ENCODE data around the gene CLIP4.

Gene CLIP4

DNA sequence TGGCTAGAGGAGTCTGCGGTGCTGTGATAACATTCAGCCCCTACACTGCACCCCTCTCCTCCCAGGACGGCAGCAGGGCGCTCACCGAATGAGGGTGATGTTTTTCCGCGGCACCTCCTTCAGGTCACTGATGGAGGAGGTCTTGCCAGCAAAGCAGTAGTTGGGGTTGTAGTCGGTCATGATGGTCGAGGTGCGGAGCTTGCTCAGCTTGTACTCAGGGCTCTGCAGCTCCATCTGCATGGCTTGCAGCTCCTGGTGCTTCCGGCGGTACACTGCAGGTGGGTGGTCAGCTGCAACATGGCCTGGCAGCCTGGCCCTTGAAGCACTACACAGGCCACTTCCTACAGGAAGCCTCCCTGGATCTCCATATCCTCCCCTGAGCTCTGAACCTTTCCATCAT lies 108.0 kb downstream of the CLIP4 start:
- Histone ChIP-seq H3K9me3 (ENCODE audit: control insufficient read depth, low read length) (no peaks in the 10 kb centered on the region), H3K4me3 (ENCODE audit: extremely low read depth, insufficient read depth, low read length, poor library complexity, severe bottlenecking) (no peak overlapping the region), H3K36me3 (ENCODE audit: control insufficient read depth, insufficient read depth, low read length) (no peaks in the 10 kb centered on the region), H3K4me1 (ENCODE audit: control insufficient read depth, insufficient read depth, low read length, poor library complexity, severe bottlenecking) (peaks cover 3% of the 10 kb centered on the region), H3K27ac (ENCODE audit: low read depth, low read length, severe bottlenecking) (no peak overlapping the region)
- WGBS, 2 experiments (ENCODE audit: insufficient coverage in 2 of 2) = 93 to 98% methylated on average over 5 to 6 of the region's 11 CpGs

DNA sequence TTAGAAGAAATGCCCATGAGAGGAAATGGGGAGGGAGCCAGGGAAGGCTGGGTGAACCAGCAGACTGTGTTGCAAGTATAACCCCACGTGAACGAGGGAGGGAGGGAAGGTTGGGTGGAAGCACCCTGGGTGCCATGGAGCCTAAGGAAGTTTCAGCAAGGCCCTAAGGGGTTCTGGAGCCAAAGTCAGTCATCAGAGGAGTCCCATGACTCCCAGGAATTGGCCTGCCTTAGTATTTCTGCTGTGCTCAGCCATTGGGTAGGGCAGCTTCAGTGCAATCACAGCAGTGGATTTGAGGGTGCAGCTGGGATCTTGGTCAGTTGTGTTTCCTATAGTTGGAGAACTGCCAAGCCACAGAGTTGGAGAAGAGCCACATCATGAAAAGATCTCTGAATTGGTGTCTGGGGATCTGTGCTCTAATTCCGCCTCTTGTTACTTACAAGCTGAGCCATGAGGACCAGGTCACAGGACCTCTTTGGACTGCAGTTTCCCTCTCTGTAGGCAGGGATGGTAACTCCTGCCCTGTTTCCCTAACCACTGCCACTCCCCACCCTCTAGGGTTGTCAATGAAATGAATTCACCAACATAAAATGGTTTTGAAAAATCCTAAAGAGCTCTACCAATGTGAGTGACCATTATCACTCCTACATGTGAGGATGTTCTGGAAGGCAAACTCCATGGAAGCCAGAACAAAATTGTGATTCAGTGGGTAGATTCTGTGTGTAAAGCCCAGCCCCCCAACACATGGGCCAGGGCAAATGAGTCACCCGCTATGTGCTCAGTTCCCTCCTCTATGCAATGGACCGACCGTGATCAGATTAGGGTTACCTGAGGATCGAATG lies 108.9 kb downstream of the CLIP4 start:
- Histone ChIP-seq H3K4me1 (ENCODE audit: control insufficient read depth, insufficient read depth, low read length, poor library complexity, severe bottlenecking) (peaks cover 3% of the 10 kb centered on the region), H3K27ac (ENCODE audit: low read depth, low read length, severe bottlenecking) (no peak overlapping the region), H3K36me3 (ENCODE audit: control insufficient read depth, insufficient read depth, low read length) (no peaks in the 10 kb centered on the region), H3K9me3 (ENCODE audit: control insufficient read depth, low read length) (no peaks in the 10 kb centered on the region), H3K4me3 (ENCODE audit: extremely low read depth, insufficient read depth, low read length, poor library complexity, severe bottlenecking) (no peak overlapping the region)
- WGBS, 2 experiments (ENCODE audit: insufficient coverage in 2 of 2) = 89 to 95% methylated on average over 4 to 7 of the region's 7 CpGs

DNA sequence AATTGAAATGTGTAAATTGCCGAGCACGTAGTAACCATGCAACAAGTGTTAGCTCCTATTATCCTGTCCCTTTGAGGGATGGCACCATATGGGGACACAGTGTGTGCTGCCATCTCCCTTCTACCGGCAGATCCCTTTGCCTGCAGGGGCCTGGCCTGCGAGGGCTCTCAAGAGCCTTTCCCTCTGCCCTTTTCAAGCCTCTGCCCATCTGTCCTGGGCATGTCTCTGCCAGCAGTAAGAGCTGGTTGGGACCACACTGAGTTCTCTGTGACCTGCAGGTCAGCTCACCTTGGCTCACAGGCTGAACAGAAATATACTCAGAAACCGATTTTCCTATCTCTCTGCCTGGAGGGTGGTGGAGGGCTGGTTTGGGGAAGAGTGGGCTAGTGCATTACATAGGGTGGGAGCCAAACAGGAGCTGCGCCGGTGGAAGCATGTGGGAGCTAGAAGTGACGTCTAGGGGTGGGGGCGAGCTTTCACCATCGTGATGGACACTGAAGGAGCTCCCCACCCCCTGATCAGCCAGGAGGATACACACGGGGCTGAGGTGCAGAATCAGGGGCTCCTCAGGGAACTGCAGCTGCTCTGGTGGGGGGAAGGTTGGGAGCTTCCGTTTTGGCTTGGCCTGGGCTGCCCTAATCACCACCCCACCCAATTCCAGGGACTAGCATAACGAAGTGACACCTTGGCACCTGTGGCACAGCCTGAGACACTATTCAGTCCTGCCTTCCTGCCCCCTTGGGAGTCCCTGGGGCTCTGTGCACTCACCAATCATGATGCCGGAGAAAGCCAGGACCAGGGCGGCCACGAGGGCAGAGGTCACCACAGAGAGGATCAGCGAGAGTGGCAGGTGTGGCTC lies 109.7 kb downstream of the CLIP4 start:
- no peak overlapping the region for H3K27ac ChIP-seq (ENCODE audit: low read depth, low read length, severe bottlenecking)
- no peaks in the 10 kb centered on the region for H3K36me3 ChIP-seq (ENCODE audit: control insufficient read depth, insufficient read depth, low read length)
- 86 to 89% methylated on average over 11 to 15 of the region's 17 CpGs for WGBS, 2 experiments (ENCODE audit: insufficient coverage in 2 of 2)
- no peaks in the 10 kb centered on the region for H3K9me3 ChIP-seq (ENCODE audit: control insufficient read depth, low read length)
- H3K4me3 ChIP-seq (ENCODE audit: extremely low read depth, insufficient read depth, low read length, poor library complexity, severe bottlenecking) = no peak overlapping the region
- peaks cover 3% of the 10 kb centered on the region for H3K4me1 ChIP-seq (ENCODE audit: control insufficient read depth, insufficient read depth, low read length, poor library complexity, severe bottlenecking)

DNA sequence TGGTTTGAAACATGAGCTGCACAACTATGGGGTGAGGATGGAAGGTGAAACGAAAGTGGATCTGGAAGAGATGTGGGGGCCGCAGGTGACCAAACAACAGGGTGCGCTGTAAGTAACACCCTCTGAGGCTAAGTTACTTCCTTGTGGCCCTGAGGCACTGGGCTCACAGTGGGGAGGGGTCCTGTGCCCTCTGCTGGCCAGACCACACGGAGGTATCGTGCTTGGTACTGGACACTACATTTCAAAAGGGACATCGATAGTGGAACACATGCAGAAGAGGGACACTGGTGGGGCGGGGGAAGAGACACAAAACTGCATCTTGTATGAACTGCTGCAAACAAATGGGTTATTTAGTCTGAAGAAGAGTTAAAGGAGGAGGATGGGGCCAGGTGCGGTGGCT lies 110.6 kb downstream of the CLIP4 start:
- H3K4me1 ChIP-seq (ENCODE audit: control insufficient read depth, insufficient read depth, low read length, poor library complexity, severe bottlenecking) = peaks cover 3% of the 10 kb centered on the region
- no peak overlapping the region for H3K4me3 ChIP-seq (ENCODE audit: extremely low read depth, insufficient read depth, low read length, poor library complexity, severe bottlenecking)
- no peaks in the 10 kb centered on the region for H3K9me3 ChIP-seq (ENCODE audit: control insufficient read depth, low read length)
- H3K27ac ChIP-seq (ENCODE audit: low read depth, low read length, severe bottlenecking) = no peak overlapping the region
- WGBS, 2 experiments (ENCODE audit: insufficient coverage in 2 of 2) = 61 to 69% methylated on average over 4 to 8 of the region's 8 CpGs
- H3K36me3 ChIP-seq (ENCODE audit: control insufficient read depth, insufficient read depth, low read length) = no peaks in the 10 kb centered on the region

DNA sequence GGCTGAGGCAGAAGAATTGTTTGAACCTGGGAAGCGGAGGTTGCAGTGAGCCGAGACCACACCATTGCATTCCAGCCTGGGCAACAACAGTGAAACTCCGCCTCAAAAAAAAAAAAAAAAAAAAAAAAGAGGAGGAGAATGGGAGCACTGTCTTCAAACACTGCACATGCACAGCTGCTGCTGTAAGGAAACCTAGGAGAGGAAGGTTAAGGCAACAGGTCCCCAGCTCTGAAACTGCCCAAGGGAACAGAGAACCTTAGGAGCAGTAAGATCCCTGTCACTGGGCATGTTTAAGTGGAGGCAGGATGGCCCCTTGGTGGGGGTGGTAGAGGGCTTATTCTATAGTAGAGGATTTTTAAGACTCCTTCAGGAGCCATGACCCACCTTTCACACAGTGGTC lies 111.2 kb downstream of the CLIP4 start:
- 86 to 100% methylated on average over 1 of the region's 3 CpGs for WGBS, 2 experiments (ENCODE audit: insufficient coverage in 2 of 2)
- Histone ChIP-seq H3K4me1 (ENCODE audit: control insufficient read depth, insufficient read depth, low read length, poor library complexity, severe bottlenecking) (peaks cover 3% of the 10 kb centered on the region), H3K9me3 (ENCODE audit: control insufficient read depth, low read length) (no peaks in the 10 kb centered on the region), H3K27ac (ENCODE audit: low read depth, low read length, severe bottlenecking) (no peak overlapping the region), H3K4me3 (ENCODE audit: extremely low read depth, insufficient read depth, low read length, poor library complexity, severe bottlenecking) (no peak overlapping the region), H3K36me3 (ENCODE audit: control insufficient read depth, insufficient read depth, low read length) (no peaks in the 10 kb centered on the region)

DNA sequence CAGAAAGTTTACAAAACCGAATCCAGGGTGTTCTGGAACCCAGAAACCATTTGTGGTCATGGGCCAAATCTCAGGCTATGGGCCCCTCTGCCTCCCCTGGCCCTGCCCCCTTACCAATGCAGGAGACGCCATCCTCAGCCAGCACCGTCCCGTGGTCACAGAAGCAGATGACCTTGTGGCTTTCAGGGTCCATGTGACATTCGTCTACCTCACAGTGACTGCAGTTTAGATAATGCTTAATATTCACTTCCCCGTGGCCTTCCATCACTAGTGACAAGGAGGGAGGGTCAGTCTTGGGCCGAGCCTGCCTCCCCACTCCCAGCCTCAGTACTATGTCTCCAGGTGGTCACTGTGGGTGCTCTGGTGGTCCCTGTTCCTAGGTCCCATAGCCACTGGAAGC lies 111.6 kb downstream of the CLIP4 start:
- Histone ChIP-seq H3K36me3 (ENCODE audit: control insufficient read depth, insufficient read depth, low read length) (no peaks in the 10 kb centered on the region), H3K27ac (ENCODE audit: low read depth, low read length, severe bottlenecking) (no peak overlapping the region), H3K9me3 (ENCODE audit: control insufficient read depth, low read length) (no peaks in the 10 kb centered on the region), H3K4me3 (ENCODE audit: extremely low read depth, insufficient read depth, low read length, poor library complexity, severe bottlenecking) (no peak overlapping the region), H3K4me1 (ENCODE audit: control insufficient read depth, insufficient read depth, low read length, poor library complexity, severe bottlenecking) (peaks cover 3% of the 10 kb centered on the region)
- 81% methylated on average over 2 to 5 of the region's 7 CpGs for WGBS, 2 experiments (ENCODE audit: insufficient coverage in 2 of 2)

- Histone ChIP-seq H3K36me3 (ENCODE audit: control insufficient read depth, insufficient read depth, low read length) (no peaks in the 10 kb centered on the region), H3K27ac (ENCODE audit: low read depth, low read length, severe bottlenecking) (peak overlapping the region; percentile 45), H3K4me1 (ENCODE audit: control insufficient read depth, insufficient read depth, low read length, poor library complexity, severe bottlenecking) (peaks cover 3% of the 10 kb centered on the region), H3K4me3 (ENCODE audit: extremely low read depth, insufficient read depth, low read length, poor library complexity, severe bottlenecking) (no peak overlapping the region), H3K9me3 (ENCODE audit: control insufficient read depth, low read length) (no peaks in the 10 kb centered on the region)
- WGBS, 2 experiments (ENCODE audit: insufficient coverage in 2 of 2) = 79 to 84% methylated on average over 9 to 13 of the region's 15 CpGs
These were observed 112.9 kb downstream of the CLIP4 start for GRCh38 chr2:29227935-29228675.

DNA sequence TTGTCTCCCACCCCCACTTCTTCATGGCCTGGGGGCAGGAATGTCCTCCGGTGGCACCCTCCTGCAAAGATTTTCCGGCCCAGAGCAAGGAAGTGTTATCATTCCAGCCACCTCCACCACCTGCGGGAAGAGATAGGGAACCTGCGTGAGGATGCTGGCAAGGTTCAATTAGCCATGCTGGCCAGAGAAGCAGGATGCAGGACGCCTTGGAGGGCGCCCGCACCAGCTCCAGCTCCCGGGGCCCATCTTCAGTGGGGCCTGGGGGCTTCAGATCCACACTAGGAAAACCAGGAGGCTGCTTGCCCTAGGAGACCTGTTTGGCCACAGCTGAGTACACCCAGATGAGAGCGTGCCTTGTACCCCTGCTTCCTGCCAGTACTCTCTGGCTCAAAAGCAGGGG lies 113.7 kb downstream of the CLIP4 start:
- Histone ChIP-seq H3K36me3 (ENCODE audit: control insufficient read depth, insufficient read depth, low read length) (no peaks in the 10 kb centered on the region), H3K27ac (ENCODE audit: low read depth, low read length, severe bottlenecking) (no peak overlapping the region), H3K4me3 (ENCODE audit: extremely low read depth, insufficient read depth, low read length, poor library complexity, severe bottlenecking) (no peak overlapping the region), H3K9me3 (ENCODE audit: control insufficient read depth, low read length) (no peaks in the 10 kb centered on the region), H3K4me1 (ENCODE audit: control insufficient read depth, insufficient read depth, low read length, poor library complexity, severe bottlenecking) (peaks cover 3% of the 10 kb centered on the region)
- WGBS, 2 experiments (ENCODE audit: insufficient coverage in 2 of 2) = 86% methylated on average over 6 to 7 of the region's 9 CpGs

DNA sequence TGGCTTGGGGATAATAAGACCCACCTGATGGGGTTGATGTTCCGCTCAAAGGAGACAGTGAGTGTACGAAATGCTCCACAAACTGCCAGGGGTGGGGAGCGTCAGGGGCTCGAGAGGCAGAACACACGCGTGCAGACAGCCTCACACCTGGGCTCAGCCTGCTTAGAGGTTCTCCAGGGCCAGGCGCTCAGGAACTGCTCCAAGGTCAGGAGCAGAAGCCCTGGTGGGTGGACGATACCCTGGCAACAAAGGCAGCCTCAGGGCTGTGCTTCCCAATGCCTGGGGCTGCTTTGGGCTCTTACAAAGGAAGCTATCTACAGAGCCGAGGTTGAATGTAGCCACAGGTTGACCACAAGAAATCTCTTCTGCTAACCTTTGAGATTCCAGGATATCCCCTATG lies 114.4 kb downstream of the CLIP4 start:
- no peak overlapping the region for H3K27ac ChIP-seq (ENCODE audit: low read depth, low read length, severe bottlenecking)
- no peaks in the 10 kb centered on the region for H3K9me3 ChIP-seq (ENCODE audit: control insufficient read depth, low read length)
- WGBS, 2 experiments (ENCODE audit: insufficient coverage in 2 of 2) = 90 to 93% methylated on average over 9 of the region's 9 CpGs
- peaks cover 3% of the 10 kb centered on the region for H3K4me1 ChIP-seq (ENCODE audit: control insufficient read depth, insufficient read depth, low read length, poor library complexity, severe bottlenecking)
- no peak overlapping the region for H3K4me3 ChIP-seq (ENCODE audit: extremely low read depth, insufficient read depth, low read length, poor library complexity, severe bottlenecking)
- H3K36me3 ChIP-seq (ENCODE audit: control insufficient read depth, insufficient read depth, low read length) = no peaks in the 10 kb centered on the region

GRCh38 chr2:29232041-29232440 lies 116.8 kb downstream of the CLIP4 start:
- Histone ChIP-seq H3K9me3 (ENCODE audit: control insufficient read depth, low read length) (no peaks in the 10 kb centered on the region), H3K4me1 (ENCODE audit: control insufficient read depth, insufficient read depth, low read length, poor library complexity, severe bottlenecking) (peaks cover 3% of the 10 kb centered on the region), H3K4me3 (ENCODE audit: extremely low read depth, insufficient read depth, low read length, poor library complexity, severe bottlenecking) (no peak overlapping the region), H3K27ac (ENCODE audit: low read depth, low read length, severe bottlenecking) (no peak overlapping the region), H3K36me3 (ENCODE audit: control insufficient read depth, insufficient read depth, low read length) (no peaks in the 10 kb centered on the region)
- 91 to 95% methylated on average over 10 to 14 of the region's 14 CpGs for whole genome bisulfite sequencing, 2 experiments (ENCODE audit: insufficient coverage in 2 of 2)
